PFSK-1 (cell line): Measurements from ENCODE around the gene AIF1L.

Experiments
- FOXP2 ChIP-seq: optimal IDR thresholded peaks from 2 replicates; pipeline ENCODE3; 2011; ENCODE audit warnings: borderline replicate concordance, control low read depth, inconsistent platforms; ENCODE audit not compliant: insufficient read depth; ENCODE audit errors: extremely low read length, extremely low read depth
- POLR2AphosphoS5 ChIP-seq: IDR thresholded peaks from 2 replicates; pipeline ENCODE4 v1.6.1; 2012; ENCODE audit warnings: low read depth, mild to moderate bottlenecking, control low read depth, low read length, moderate library complexity
- REST ChIP-seq, 2 experiments: IDR thresholded peaks; 2 replicates each; pipeline versions ENCODE4 v1.6.1 to v1.8.0; 2011 to 2012; ENCODE audit warnings: low read depth in 2 of 2, low read length in 2 of 2, control low read depth in 1 of 2, inconsistent platforms in 1 of 2, mild to moderate bottlenecking in 1 of 2, moderate library complexity in 1 of 2; ENCODE audit not compliant: insufficient read depth in 1 of 2
- SIN3A ChIP-seq: IDR thresholded peaks from 2 replicates; pipeline ENCODE4 v1.6.1; 2012; ENCODE audit warnings: mild to moderate bottlenecking, low read length, moderate library complexity, borderline replicate concordance; ENCODE audit not compliant: insufficient read depth
- TAF1 ChIP-seq: IDR thresholded peaks from 2 replicates; pipeline ENCODE4 v1.6.1; 2012; ENCODE audit warnings: low read length, control low read depth, borderline replicate concordance; ENCODE audit not compliant: insufficient read depth

- no peak for TF ChIP-seq REST (IDR thresholded peaks at IDR 0.05; ENCODE audit: insufficient read depth in 1 of 2, low read depth in 2 of 2, low read length in 2 of 2)
- no peak for TF ChIP-seq TAF1
- TF ChIP-seq POLR2AphosphoS5: no peak
- TF ChIP-seq SIN3A: no peak
- TF ChIP-seq FOXP2: no peak
These were observed 23.3 kb downstream of the AIF1L start for GRCh38 chr9:131119600-131119999.
